GM18873 (cell line): Measurements from ENCODE around the gene NUDT22.

Source experiments
- ATAC-seq: cut with Tn5 transposase; IDR thresholded peaks from one replicate; pipeline ENCODE4 v1.9.1; 2021; ENCODE audit warnings: mild to moderate bottlenecking, moderate library complexity, moderate number of reproducible peaks; ENCODE audit not compliant: unreplicated experiment, low FRiP score

NUDT22 gene

DNA sequence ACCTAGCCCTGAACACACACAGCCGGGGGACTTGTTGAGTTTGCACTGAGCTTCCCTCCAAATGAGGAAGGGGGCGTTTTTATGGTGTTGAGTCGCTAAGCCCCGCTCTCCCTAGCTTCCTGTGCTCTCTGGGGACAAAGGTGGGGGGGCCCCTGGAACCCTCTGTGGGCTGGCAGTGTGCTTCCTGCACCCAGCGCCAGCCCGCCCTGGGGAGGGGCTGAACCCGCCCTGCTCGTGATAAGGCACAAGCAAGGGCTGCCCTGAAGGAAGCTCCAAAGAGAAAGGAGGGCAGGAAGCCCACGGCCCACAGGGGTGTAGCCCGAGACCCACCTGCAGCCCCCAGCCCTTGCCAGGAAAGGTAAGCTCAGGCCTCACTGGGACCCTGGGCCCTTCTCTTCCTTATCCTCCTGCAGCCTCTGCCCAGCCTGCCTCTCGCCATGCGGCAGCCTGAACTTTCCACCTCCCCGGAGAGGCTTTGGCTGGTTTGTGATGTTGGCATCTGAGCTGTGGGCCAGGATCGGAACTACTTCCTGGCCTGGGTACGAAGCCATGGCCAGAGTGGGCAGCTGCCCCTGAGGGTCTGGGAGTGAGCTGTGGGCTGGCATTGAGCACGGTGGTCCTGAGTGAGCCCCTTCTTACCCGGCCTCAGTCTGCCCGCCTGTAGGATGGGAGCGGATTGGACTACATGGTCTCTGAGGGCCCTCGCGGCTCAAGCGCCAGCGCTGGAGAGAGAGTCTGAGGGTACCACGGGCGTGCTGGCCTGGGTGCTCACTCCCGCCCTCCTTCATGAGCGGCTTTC, 19.4 kb upstream of the NUDT22 start, which contains the start of gene FERMT3:
FERMT3 (plus strand) TSS at position 265 of the 799 bp plus-strand sequence. CDS start 644 bp downstream, outside the sequence.
- ATAC-seq = no peak

DNA sequence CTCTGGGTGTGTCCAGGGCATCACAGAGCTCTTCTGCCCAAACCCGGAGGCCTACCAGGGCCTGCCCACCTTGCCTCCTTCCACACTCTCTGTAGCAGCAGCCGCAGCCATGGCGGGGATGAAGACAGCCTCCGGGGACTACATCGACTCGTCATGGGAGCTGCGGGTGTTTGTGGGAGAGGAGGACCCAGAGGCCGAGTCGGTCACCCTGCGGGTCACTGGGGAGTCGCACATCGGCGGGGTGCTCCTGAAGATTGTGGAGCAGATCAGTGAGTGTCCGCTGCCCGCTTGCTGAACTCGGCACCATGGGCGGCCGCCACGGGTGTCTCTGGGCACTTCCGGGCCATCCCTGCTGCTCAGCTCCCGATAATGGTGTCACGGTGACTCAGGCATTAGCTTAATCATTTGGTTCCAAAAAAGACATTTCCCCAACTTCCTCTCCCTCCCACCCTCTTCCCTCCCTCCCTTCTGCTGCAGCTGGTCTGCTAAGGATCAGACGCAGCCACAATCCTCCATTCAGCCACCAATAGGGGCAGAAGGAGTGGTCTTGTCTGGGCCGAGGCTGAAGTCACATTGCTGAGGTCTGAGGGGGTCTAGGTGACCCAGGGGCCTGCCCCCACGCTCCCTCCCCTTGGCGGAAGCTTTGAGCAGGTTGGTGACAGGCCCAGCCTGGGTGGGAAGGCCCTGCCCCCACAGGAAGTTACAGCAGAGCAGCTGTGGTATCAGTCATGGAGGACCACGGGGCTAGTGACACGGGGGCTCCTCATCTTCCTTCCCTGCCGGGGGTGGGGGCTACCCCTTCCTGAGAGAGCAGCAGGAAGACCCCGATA, 18.6 kb upstream of the NUDT22 start:
- peak; percentile 52 for ATAC-seq

DNA sequence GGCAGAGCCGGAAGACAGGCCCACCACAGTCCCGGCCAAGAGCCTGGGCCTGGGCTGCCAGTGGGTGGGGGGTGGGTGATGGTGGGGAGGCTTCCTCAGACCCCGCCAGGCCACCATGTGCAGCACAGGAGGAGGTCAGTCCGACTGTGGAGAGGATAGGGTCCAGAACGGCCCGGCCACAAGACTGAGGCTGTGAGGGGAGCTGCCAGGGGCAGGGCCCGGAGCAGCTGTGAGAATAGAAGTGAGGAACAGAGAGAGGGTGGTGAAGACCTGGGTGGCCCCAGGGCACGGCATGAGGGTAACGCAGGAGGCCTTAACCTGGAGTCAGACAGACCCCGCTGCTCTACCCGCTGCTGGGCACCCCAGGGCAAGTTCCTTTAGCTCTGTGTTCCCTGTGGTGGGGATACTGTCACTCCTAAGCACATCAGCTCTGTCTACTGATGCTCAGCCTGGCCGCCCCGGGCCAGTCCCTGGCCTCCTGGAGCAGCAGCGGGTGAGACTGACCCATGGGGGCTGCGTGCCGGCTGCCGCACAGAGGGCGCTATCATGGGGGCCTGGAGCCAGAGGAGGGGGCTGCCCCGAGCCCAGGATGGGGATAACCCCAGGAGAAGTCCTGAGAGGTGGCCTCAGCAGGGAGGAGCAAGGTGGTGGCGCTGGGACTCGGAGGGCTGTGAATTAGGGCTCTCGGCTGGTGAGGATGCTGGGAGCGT, 17.8 kb upstream of the NUDT22 start:
- no peak for ATAC-seq

DNA sequence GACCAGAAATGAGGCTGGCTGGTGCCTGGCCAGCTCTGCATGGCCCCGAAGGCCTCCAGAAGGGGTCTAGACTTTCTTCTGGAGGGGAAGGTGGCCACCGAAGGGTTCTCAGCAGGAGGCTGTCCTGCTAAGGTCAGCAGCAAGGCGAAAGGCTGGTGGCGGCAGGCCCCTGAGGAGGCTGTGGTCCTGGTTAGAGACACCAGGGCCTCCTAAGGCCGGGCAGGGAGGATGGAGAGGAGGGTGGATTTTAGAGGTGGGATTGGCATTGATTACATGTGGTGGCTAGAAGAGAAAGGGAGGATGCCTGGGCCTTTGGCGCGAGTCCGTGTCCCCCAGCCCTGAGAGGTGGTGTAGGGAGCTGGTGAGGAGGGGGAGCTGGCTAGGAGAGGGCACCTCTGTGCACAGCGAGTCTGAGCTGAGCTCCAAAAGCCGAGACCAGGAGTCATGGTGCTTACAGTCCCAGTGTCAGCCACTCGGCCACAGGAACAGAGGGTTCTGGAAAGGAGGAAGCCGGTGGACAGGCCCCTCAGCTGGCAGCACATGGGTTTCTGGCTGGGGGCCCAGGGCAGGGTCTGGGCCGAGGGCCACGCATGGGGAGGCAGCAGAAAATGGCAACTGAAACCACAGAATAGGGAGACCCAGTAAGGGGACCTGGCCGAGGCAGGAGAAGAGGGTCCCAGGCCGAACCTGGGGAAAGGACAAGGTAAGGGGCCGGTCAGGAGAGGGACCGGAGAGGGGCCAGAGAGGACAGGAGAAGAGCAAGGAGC, 17.1 kb upstream of the NUDT22 start:
- ATAC-seq = no peak

DNA sequence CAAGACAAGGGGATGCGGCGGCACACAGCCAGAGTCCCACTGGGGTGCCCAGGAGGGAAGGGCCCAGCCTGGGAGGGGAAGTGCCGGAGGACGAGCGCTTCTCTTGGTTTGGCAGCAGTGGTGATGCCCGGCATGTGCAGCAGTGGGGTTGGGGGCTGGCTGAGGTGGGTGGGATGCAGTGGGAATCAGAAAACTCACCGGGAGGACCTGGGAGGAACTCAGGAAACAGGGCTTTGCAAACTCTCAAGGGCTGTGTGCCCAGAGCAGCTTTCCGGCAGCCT, 16.6 kb upstream of the NUDT22 start:
- no peak for ATAC-seq

DNA sequence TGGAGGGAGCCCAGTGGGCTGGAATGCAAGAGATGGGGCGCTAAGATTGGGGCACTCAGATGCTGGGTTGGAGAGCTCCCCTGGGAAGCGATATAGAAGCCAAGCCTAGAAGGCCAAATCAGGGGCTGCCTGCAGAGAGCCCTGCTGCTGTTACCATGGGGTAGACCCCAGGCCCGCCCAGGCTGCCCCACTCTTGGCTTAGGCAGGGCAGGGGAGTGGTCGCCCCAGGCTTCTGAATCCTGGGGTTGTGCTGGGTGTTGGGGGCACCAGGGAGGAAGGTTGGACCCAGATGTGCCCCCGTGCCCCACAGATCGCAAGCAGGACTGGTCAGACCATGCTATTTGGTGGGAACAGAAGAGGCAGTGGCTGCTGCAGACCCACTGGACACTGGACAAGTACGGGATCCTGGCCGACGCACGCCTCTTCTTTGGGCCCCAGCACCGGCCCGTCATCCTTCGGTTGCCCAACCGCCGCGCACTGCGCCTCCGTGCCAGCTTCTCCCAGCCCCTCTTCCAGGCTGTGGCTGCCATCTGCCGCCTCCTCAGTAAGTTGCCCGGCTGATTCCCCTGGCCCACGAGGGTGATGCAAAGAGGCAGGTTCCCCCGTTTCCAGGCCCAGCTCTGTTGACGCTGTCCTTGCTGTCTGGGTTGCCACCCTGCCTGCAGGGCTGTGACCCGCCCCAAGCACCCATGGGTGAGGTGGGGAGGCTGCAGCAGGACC, 15.6 kb upstream of the NUDT22 start:
- ATAC-seq = no peak

DNA sequence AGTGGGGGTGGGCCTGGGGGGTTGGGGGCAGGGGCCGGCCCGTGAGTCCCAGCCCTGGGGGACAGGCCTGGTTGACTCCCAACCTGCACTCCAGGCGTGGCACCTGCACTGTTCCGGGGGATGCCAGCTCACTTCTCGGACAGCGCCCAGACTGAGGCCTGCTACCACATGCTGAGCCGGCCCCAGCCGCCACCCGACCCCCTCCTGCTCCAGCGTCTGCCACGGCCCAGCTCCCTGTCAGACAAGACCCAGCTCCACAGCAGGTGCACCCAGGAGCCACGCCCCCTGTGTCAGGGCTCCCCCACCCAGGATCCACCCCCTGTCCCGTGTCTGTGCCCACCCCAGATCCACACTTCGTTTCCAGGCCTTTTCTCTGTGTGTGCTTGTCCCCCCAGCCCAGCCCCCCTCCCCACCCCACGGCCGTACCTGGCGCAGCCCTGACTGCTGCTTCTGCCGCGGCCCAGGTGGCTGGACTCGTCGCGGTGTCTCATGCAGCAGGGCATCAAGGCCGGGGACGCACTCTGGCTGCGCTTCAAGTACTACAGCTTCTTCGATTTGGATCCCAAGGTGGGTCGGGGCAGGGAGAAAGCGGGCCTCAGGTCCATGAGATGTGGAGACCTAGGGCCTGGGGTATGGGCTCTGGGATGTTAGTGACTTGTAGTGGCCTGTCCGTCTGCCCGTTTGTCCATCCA, 14.7 kb upstream of the NUDT22 start:
- no peak for ATAC-seq

DNA sequence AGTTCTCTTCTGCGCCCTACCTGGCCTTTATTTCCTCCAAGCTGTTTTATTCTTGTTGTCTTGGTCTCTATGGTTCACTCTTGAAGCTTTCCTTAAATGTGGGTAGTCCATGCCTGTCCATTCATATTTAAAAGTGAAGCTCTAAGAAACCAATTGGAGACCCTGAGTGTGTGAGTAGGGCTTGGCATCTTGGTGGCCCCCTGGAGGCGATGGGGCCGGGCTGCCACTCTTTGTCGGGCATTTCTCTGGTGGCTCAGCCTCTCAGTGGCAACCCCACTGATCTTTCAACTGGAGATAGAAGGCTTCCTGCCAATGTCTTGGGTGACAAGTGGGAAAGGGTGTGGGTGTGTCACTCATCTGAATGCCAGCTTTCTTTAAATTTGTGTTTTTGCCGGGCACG, 9.2 kb upstream of the NUDT22 start:
- no peak for ATAC-seq

DNA sequence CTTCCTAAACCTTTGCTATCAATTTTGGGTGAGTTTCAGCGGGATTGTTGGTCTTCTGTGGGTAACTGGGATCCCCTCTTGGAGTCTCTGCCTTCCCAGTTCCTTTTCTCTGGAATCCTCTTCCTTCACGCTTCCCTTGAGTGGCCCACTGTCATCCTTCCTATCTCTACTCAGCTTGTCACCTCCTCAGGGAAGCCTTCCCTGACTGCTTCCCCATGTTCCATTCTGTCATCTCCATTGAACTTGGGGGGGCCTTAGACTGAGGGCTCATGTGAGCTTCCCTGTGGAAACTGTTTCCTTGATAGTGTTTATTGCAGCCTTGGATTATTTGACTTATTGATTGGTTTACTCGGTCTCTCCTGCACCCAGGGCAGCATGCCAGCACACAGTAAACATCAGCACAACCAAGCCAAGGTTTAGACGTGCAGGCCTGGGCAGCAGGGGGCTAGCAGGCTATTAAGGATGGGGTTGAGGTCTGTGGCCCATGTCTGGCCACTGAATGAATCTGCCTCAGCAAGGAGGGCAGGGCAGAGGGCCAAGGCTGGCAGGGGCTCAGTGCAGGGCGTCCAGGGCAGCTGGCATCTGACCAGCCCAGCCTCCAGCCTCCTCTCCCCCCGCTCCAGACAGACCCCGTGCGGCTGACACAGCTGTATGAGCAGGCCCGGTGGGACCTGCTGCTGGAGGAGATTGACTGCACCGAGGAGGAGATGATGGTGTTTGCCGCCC, 7.3 kb upstream of the NUDT22 start:
- no peak for ATAC-seq

DNA sequence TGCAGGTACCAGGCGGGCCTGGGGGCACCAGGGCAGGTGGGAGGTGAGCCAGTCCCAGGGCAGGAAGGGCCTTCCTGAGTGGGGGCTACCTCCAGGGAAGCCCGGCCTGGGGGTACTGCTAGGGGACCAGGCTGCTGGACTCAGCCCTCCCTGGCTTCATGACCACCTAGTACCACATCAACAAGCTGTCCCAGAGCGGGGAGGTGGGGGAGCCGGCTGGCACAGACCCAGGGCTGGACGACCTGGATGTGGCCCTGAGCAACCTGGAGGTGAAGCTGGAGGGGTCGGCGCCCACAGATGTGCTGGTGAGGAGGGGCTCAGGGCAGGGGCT, 6.8 kb upstream of the NUDT22 start:
- ATAC-seq = no peak

DNA sequence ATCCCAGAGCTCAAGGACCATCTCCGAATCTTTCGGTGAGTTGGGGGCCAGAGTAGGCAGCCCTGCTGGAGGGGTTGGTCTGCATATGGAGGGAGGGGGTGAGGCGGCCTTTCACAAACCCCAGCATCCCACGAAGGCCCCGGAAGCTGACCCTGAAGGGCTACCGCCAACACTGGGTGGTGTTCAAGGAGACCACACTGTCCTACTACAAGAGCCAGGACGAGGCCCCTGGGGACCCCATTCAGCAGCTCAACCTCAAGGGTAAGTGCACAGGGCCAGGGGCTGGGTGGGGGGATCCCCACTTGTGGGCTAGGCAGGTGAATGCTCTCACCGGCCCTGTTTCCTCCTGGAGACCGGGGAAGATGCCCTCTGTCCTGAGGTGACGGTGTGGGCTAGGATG, 6.3 kb upstream of the NUDT22 start:
- no peak for ATAC-seq

DNA sequence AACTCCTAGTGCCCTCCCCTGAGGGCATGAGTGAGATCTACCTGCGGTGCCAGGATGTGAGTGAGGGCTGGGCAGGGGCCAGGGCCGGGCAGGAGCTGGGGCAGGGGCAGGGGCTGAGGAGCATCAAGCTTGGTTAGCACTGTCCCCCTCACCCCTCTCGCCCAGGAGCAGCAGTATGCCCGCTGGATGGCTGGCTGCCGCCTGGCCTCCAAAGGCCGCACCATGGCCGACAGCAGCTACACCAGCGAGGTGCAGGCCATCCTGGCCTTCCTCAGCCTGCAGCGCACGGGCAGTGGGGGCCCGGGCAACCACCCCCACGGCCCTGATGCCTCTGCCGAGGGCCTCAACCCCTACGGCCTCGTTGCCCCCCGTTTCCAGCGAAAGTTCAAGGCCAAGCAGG, 5.8 kb upstream of the NUDT22 start:
- no peak for ATAC-seq

DNA sequence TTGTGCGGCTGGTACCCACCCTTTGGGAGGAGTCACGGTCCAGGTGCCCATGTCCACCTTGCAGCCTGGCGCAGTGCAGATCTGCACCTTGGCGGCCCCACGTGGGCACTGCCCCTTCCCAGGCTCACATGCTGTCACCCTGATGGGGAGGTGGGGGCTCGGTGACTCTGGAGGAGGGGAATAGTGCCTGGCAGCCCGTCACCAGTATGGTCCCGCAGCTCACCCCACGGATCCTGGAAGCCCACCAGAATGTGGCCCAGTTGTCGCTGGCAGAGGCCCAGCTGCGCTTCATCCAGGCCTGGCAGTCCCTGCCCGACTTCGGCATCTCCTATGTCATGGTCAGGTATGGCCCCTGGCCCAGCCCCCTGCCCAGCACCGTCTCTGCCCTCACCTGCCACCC, 5.3 kb upstream of the NUDT22 start:
- ATAC-seq = no peak

DNA sequence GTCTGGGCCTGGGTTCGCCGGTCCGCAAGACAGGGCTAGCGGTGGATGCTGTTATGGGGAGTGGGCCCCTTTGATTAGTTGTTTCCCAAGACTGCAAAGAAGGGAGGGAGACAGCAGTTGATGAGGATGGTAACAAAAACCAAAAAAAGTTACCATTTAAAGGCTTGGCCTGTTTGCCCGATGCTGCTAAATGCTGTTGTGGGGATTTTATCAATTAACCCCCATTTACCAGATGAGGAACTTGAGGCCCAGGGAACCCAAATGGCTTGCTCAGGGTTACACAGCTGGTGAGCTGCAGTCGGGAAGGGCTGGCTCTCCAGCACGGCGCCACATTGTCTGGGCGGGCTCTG, 3.4 kb upstream of the NUDT22 start:
- no peak for ATAC-seq

DNA sequence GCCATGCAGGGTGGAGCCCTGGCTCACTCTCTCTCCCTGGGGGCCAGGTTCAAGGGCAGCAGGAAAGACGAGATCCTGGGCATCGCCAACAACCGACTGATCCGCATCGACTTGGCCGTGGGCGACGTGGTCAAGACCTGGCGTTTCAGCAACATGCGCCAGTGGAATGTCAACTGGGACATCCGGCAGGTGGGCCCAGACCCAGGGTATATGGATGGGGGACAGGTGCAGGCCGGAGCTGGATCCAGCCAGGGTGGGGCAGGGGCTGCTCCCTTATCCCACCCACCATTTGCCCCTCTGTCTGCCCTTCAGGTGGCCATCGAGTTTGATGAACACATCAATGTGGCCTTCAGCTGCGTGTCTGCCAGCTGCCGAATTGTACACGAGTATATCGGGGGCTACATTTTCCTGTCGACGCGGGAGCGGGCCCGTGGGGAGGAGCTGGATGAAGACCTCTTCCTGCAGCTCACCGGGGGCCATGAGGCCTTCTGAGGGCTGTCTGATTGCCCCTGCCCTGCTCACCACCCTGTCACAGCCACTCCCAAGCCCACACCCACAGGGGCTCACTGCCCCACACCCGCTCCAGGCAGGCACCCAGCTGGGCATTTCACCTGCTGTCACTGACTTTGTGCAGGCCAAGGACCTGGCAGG, 2.9 kb upstream of the NUDT22 start:
- no peak for ATAC-seq

DNA sequence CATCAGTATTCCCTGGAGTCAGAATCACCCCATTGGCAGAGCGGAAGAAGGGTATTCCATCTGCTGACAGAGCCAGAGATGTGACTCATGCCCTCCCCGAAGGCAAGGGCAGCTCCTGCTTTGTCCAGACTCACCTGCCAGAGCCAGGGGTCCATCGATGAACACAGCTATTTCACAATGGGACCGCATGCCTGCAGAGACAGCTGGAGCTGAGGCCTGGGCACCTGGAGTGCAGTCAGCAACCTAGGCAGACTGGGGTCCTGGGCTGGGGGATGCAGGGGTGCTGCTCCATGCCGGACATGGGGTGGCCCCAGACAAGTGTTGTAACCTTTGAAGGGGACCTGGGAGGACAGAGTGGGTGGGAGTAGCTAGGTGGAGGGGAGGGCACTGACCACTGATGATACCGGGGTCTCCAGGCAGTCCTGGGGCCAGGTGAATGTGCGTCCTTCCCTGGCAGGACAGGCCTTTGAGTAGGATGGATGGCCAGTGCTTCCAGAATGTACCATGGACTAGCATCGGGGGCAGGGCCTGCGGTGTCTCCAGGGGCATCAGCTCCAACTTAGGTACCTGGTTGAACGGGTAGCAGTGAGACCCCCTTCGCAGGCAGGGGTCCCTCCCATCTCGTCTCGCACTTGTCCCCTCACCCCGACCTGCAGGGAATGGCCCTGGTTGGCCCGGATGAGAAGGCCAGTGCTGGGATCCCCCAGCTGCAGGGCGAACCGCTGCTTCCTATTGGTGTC, 1.8 kb upstream of the NUDT22 start:
- no peak for ATAC-seq

DNA sequence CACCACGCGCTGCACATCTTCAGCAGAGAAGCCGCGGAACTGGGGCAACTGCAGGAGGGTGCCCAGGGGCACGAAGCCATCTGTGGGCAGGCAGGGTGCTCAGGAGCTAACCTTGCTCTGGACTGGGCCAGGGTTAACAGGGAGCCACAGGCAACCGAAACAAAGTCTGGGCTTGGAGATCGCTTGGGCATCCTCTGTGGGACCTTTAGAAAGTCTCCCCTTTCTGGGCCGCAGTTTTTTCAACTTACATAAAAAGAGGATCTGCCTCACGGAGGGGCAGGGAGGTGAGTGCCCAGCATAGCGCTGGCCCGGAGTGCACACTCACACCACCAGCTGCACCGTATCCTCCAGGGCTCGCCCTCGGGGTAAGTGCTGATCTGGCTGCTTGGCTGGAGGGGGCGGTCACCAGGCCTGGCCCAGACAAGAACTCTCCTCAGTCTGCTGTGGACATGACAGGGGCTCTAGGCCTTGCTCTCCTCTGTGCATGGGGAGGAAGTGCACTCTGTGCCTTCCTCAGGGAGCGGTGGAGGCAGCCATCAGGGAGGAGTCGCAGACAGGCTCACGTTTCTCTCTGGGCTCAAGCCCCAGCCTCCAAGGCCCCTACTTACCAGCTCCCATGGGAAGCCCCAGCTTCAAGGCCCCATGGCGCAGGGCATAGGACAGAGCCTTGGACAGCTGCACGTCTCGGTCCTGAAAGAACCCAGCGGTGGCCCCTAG, 1.0 kb upstream of the NUDT22 start:
- no peak for ATAC-seq
